ENCODE results near the gene PTPRE.

Gene PTPRE

DNA sequence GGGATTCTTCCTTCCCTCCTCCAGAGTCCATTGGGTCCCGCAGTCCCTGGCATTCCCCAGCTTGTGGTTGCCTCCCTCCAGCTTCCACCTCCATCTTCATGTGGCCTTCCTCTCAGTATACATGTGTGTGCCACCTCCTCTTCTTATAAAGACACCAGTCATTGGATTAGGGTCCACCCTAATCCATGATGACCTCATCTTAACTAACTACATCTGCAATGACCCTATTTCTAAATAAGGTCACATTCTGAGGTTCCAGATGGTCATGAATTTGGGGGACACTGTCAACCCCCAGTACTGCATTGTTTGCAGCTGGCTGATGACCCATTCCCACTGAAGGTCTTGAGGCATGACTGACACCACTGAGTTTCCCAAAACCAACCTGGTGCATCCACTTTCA lies 99.0 kb downstream of the PTPRE start:
- no peak for DNase-seq

DNA sequence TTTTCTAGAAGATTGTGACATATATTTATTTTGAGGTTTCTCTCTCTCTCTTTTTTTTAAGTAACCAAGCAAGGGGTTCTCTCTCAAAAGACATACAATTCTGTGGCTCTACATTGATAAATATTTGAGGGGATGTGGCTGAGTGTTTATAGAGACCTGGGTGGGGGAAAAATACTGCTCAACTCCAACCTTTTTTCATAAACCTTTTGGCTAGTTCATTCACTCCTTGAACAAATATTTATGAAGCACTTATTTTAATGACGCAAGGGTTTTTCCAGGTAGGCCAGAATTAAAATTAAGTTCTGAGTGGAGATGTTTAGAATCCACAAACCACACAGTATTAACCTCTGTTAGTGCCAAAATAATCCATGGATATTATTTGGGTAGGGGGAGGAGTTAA lies 100.2 kb downstream of the PTPRE start:
- DNase-seq = no peak

DNA sequence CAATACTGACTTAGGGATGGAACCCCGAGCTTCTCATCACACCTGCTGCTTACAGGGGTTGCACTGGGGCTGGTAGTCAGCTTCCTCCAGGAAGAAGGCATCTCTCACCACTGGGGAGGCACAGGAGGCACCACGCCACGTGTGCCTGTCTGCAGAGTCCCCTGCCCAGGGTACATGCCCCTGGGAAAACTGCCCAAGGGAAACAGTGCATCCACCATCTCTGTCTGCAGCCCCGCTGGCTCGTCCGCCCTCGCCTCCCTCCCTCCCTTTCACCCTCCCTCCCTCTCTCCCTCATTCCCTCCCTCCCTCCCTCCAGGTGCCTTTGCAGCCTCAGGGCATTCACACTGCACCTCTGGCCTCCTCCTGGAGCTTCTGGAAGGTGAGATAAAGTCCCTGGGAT lies 101.1 kb downstream of the PTPRE start:
- no peak for DNase-seq

DNA sequence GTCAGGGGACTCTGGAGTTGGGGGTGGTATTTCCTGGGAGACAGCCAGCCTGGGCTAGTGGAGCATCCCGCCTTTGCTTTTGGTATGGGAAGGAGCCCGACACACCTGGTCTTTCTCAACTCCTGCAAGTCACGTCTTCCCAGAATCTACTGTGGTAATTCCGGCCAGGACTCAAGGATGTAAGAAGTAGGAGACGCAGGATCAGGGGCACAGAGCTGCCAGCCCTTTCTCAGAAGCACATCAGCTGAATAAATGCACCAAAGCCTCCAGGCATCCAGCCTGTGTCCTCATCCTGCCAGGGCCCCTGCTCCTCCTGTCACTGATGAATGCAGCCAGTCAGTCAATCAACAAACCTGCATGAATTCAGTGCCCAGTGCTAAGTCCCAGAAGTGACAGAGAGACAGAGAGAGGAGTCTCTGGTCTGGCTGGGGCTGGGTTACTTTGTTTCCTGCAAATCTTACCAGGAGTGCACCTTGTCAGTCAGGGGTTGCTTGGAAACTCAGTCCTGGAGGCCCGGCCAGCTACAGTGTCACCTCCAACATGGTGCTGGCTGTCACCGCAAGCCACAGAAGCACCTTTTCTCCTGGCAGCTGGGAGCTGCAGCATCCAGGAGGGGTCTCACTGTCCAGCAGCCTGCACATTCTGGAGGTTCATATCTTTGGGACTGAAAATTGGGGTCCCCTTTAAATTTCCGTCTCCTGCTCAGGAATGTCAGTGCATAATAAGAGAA lies 101.8 kb downstream of the PTPRE start:
- DNase-seq = no peak

DNA sequence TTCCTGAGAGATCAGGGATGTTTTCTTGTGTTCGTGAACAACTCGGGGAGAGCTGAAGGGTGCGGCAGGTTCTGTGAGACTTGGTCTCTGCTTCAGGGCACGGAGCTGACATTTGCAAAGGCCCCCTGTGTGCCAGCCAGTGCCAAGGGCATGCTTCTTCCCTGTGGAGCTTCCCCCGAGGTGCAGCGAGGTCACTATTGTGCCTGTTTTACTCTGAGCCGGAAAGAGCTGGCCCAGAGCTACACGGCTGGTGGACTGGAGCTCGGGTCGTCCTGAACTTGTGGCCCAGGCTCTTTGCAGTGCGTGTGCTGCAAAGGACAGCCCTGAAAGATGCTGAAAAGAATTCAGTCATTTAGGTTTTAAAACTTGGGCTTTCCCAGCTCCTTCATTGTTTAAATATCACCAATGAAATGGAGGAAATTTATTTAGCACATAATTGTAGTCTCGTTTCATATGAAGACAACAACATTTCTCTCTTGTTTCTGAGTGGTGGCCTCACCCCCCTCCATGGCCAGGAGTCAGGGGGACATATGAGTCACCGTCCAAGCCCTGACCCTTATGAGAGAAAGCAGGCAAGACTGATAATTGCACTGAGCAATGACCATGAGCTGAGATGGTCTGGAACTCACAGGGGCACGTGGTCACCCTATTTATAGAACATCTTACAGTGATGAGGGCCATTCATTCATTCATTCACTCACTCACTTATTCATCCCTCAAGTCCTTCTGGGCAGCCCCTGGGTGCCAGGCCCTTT lies 102.6 kb downstream of the PTPRE start:
- no peak for DNase-seq

DNA sequence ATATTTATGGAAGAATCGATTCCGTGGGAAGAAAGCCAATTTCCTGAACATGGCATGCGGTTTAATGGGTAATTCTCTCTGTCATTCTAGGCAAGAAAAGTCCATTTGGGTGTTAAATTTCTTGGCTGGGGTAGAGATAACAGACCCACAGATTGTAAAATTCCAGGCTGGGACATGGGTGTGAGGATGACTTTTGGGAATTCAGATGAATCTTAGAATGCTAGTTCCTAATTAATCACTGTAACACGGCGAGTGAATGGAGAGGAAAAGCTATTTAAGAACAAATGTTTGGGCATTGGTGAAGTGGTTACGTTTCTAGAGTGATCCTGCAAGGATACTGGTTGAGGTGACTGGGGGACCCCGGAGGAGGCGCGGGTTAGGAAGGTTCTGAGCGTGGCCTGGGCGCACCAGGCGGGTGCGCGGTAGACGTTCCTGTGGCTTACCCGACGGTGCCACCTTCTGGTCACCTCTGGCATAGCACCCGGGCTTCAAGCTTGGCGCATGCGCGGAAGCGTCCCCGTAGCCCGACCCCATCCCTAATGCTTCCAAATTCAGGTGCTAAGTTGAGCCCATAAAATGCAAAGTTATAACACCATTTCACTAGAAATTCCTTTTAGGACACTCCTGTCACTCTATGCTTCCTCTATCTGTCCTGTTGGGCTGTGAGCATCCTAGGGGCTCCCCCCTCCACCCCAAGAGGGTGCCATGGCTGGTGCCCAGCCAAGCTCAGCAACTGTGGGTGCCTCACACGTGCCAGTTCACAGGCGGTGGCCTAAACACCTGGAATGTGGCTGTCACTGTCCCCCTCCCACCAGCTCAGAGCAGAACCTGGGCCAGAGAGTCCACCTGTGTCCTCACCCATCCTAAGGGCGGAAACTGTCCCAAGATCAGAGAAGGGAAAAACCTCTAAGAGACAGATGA lies 104.4 kb downstream of the PTPRE start:
- peak; percentile 25 to 58 (median 43) for DNase-seq

DNA sequence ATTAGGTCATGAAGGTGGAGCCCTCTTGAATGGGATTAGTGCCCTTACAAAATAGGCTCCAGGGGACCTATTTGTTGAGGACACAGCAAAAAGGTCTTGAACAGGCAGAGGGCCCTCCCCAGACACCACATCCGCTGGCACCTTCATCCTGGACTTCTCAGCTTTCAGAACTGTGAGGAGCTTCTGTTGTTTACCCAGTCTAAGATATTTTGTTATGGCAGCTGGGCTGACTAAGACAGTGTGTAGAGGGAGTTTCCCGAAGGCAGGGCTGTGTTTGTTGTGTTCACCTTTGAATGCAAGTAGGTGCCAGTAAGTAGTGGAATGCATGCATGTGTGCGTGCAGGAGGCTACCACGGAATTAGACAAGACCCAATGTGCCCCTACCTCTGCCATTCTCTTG lies 106.7 kb downstream of the PTPRE start:
- no peak for DNase-seq

DNA sequence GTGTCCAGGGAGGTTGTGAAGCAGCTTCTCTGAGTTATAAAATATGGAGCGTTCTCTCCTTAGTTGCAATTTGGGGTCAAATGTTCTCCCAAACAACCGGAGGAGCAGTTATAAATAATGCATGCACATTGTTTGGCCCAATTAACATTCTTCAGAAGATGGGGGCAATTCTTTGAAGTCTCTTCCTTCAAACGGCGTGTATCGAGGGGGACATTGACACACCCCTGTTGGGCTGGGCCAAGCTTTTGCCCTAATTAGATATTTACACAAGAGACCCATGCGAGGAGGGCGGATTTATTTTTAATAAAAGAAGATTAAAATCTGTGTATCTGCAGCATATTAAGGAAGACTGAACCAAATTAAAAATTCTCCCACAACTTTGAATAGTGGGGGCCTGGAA lies 107.3 kb downstream of the PTPRE start:
- no peak for DNase-seq

DNA sequence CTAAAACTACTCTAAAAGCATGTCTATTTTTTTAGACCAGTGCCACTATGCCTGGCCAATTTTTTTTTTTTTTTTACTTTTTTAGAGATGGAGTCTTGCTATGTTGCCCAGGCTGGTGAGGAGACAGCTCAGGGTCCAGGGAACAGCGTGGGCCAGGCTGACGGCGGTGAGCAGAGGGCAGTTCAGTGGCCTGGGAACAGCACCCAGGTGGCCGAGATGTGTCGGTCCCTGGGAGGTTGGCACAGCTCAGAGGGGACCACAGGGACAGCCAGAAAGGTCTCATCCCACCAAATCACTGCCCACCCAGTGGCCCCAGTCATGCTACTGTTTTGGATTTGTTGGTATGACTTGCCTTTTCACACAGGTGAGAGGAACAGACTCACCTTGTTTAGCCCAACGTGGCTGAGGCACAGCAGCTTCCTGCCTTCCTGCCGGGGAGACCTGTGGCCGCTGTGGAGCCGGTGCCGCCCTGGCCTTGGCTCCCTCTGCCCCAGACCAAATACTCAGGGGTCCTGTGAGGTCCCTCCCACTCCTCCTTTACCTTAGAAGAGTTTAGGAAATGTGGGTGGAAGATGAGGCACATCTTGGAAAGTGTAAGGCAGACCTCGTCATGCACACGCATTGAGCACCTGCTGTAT lies 109.6 kb downstream of the PTPRE start:
- no peak for DNase-seq

DNA sequence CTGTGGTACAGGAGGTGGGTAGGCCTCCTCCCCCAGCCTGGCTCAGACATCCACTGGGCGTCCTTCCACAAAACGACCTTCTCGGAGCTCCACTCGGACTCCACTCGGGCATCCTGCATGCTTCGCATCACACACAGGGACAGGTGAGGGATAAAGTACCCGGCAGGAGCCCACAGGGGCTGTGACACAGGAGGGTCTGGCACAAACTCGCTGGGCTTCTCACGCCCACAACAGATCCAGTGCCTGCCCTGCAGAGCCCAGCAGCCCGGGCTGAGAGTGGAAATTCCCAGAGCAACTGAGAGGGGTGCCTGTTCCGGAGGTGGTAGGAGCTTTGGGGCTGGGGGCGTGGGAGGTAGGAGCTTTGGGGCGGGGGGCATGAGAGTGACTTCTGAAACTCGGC lies 110.9 kb downstream of the PTPRE start:
- DNase-seq = no peak

DNA sequence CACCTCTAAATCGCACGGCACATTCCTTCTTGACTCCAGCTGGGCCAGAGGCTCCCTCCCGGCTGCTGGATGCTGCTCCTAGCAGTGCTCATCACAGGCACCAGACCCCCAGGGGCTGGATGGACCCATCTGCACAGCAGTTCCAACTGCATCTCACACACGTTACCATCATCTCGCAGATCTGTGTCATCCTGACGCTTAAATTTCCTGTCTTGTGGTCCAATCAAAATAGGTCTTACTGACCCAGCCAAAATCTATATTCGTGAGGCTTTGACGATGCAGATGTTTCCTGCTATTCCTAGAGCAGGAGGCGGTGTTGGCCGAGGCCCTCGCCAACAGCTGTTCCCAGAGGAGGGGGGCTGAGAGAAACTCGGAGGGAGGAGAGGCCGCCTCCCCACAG lies 111.3 kb downstream of the PTPRE start:
- no peak for DNase-seq

DNA sequence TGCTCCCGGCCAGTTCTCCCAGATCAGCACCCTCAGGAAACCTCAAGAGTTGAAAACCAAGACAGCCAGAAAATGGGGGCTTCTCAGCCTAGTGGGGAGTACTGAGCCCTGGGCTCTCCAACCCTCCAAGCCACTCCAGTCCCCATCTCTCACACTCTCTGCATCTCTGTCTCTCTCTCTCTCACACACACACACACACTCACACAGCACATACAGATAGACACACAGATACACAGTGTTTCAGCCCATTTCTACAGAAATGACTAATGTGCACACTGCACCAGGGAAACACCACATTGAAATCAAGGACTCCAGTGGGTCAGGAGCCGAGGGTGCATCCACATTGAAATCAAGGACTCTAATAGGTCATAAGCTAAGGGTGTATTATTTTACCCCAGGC lies 111.8 kb downstream of the PTPRE start:
- no peak for DNase-seq

DNA sequence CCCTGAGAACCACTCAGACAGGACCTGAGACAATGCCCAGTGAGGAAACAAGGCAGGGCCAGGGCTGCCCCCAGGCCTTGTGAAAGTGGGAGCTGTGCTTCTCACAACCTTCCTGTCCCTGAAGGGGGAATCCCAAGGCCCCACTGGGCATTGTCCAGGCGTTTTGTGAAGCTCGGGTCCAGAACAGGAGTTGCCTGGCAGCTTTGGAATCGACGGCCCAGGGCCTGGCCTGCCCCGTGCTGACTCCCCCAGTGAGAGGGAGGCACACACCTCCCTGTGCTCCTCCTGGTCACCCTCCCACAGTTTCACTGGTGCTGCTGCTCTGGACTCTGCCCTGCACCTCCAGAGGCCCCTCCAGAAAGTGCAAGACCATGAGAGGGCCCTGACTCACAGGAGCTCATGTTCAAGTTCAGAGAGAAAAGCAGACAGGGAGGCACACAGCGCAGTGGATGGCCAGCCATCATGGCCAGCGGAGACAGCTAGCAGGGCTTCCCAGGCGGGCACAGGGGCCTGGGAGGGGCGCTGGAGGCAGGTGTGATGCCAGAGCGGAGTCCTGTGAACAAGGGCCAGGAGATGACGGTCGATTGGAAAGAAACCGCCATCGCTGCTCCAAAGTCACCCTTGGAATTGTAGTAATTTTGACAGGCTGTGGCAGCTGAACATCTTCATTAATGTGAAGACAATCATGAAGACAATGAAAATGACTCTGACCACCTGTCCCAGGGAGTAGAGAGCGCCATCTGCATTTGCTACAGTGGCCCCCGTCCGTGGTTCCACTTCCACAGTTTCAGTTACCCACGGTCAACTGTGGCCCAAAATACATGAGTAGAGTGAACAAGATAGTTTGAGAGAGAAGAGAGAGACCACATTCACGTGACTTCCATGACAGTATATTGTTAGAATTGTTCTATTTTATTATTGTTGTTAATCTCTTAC lies 115.6 kb downstream of the PTPRE start:
- no peak for DNase-seq

DNA sequence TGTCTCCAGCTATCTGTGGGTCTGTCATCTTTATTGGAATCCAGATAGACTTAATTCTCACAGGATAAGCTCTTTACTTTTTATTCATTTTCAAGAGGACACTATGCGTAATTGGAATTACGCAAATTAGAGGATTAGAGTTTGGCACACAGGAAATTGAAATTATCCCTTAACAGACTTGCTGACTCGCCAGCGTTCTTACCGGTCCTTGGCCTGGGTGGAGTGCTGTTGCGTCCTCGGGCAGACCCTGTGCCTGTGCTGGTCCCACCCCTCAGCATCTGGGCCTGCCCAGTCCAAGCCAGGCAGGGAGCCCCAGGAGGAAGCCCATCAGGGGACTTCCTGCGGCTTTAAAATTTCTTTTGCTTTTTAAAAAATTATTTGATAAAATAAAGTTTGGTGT lies 117.5 kb downstream of the PTPRE start:
- no peak for DNase-seq

DNA sequence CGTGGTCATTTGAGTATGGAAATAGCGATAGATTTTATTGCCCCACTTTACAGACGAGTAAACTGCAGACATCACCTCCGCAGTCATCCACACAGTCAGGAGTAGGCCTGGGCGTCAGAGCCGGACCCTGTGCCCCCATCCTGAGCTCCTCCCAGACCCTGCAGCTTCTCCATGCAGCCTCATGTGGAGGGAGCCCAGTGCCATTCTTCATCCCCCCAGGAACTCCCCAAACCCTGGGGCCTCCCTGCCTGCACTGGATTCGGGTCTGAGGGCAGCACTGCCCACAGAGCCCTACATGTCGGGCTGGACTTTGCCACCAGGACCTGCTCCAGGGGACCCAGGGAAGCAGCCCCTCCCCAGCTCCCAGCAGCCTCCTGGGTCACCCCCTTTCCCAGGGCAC lies 118.5 kb downstream of the PTPRE start:
- no peak for DNase-seq

DNA sequence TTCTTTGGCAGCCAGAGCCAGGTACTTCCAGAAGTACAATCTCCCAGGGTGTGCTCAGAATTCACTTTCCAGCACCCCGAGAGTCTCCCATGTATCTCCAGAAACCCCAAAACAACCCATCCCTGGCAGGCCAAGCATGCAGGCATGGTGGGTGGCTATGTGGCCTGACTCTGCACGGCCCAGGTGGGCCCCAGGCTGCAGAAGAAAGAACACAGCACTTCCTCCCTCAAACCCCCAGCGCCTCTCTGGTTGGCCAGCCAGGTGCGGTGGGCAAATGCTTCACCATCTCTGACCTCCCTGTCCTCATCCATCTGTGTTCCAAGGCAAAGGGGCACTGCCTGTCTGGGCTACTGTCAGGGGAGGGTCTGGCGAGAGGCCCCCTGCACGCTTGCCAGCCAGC lies 119.0 kb downstream of the PTPRE start:
- no peak for DNase-seq

DNA sequence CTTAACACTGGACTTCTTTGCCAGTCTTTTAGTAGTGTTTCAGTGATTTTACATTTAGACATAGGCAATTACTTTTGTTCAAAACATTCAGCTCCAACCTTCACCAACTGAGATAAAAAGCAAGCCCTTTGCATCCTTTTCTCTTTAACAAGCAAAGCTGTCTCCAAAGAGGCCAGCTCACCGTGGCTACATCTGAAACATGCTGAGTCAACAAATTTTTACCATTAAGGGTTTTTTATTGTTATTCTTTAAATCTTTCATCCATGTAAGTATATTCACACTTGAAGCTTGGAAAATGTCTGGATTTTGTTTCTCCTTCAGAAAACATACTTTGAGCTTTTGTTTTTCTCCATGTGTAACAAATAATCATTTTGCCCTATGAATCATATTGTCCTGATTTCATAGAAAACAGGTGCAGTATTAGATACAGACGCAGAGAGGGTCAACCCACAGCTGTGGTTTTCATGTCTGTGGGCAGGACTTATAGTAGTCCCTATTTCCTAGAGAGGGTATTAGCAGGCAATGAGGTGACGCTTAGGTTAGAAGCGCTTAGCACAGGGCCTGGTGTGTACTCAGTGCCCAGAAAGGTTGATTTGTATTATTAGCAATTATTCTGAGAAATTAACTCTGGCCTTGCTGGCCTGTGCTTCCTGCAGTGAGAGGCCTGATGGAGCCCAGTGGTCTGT lies 119.9 kb downstream of the PTPRE start:
- DNase-seq = no peak

DNA sequence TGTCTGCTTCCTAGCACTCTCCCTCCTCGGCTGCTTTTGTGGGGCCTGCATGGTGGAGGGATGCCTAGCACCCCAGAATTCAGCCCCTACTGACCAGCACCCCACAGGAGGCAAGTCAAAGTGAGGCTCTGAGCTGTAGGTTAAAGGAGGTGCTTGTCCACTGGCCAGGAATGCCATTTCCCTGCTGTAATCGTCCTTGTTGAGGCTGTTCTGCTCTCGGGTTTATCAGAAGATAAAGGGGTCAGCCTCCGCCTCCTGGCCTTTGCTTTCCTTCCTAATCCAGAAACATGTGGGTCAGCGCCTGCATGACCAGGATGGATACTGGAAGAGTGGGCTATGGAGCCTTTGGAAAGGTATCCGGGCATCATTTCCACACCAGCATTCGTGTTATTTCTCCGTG lies 120.4 kb downstream of the PTPRE start:
- DNase-seq = no peak

DNA sequence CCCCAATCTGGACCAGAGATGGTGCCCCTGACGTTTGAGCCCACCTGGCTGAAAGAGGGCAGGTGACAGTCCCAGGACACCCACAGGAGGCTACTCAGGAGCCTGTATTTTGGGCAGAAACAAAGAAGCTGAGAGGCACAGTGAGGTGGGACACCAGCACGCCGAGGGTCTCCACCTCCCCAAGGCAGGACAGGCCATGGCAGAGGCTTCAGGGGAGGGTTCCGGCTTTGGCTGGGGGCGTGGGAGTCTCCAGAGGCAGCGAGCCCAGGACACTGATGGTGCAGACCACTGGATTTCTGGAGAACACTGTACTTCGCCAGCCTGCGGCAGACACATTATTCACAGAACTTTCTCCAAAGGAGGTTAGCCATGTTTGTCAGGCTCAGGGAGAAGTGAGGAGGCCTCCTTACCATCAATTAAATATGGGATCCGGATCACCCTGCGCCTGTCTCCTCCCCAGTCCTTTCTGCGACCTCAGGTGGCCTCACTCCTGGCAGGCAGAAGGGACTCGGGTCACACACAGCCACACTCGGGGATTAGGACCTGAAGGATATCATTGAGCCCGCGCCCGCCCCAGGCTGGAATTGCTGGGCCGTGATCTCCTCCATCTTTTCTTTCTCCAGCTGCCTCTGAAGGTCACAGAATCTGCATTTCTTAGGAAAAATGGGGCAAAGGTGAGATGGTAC lies 121.1 kb downstream of the PTPRE start:
- no peak for DNase-seq

DNA sequence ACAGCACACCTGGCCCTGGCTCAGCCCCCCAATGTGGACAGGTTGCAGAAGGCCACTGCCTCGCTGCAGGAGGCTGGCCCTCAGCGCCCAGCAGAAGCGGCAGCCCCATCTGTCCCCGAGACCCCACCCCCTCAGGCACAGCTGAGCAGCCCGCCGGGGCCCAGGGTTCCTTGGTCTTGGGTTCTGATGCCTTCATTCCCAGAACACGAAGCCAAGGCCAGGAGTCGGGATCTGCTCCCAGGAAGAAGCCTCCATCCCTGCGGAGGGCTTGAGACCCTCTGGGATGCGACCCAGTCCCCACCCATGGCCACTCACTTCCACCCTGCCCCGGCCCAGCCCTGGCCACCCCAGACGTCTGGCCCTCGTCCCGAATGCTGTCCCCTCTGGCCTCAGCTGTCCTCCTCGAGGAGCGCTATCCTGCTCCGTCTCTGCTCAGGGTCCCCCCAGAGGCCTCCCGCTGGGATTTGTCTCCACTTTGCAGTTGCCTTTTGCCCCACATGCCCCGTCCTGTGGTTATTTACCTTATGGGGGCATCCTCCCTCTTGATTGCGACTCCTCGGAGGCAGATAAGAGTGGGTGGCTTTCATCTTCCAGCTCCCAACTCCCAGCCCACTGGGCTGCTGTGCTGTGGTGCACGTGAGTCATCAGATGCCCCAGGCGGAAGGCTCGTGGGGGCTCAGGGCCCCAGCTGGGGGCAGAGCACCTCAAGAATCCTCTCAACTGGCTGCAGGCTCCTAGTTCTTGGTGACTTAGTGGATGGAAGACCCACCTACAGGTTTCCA lies 121.8 kb downstream of the PTPRE start:
- DNase-seq = no peak

Data from NCI-H1417 (cell line).